HEK293 (cell line): Measurements from ENCODE around the gene EN2.

ENCODE experiments used
- BCL6B ChIP-seq: fragments of 450-650 bp; formaldehyde crosslinking; IDR thresholded peaks from 2 replicates; pipeline ENCODE4 v1.5.1; 2017; ENCODE audit warnings: missing biosample characterization, missing genetic modification characterization
- CTCF ChIP-seq: fragments of 450-650 bp; formaldehyde crosslinking; IDR thresholded peaks from 2 replicates; pipeline ENCODE4 v1.5.1; 2016; ENCODE audit warnings: missing biosample characterization, missing genetic modification characterization
- GLIS1 ChIP-seq: fragments of 450-650 bp; formaldehyde crosslinking; IDR thresholded peaks from 2 replicates; pipeline ENCODE4 v1.5.1; 2016; ENCODE audit warnings: missing biosample characterization, missing genetic modification characterization
- GLIS2 ChIP-seq: fragments of 450-650 bp; formaldehyde crosslinking; IDR thresholded peaks from 2 replicates; pipeline ENCODE4 v1.5.1; 2016; ENCODE audit warnings: missing biosample characterization, missing genetic modification characterization
- HIC1 ChIP-seq: fragments of 450-650 bp; formaldehyde crosslinking; IDR thresholded peaks from 2 replicates; pipeline ENCODE4 v1.5.1; 2016; ENCODE audit warnings: missing biosample characterization, missing genetic modification characterization
- KLF8 ChIP-seq: fragments of 450-650 bp; formaldehyde crosslinking; IDR thresholded peaks from 2 replicates; pipeline ENCODE4 v1.5.1; 2016; ENCODE audit warnings: missing biosample characterization, missing genetic modification characterization
- MEIS1 ChIP-seq: sonication (generic); formaldehyde crosslinking; IDR thresholded peaks from 2 replicates; pipeline ENCODE4 v1.8.1; 2022; ENCODE audit warnings: missing genetic modification reagents, mild to moderate bottlenecking, borderline replicate concordance
- ZFHX2 ChIP-seq: fragments of 450-650 bp; formaldehyde crosslinking; conservative IDR thresholded peaks from 2 replicates; pipeline ENCODE4 v1.5.1; 2016; ENCODE audit warnings: missing biosample characterization, missing genetic modification characterization
- ZNF10 ChIP-seq: fragments of 450-650 bp; formaldehyde crosslinking; IDR thresholded peaks from 2 replicates; pipeline ENCODE4 v1.5.1; 2017; ENCODE audit warnings: missing biosample characterization, missing genetic modification characterization
- ZNF280C ChIP-seq: fragments of 450-650 bp; formaldehyde crosslinking; IDR thresholded peaks from 2 replicates; pipeline ENCODE4 v1.5.1; 2016; ENCODE audit warnings: missing biosample characterization, missing genetic modification characterization
- ZNF335 ChIP-seq: fragments of 450-650 bp; formaldehyde crosslinking; conservative IDR thresholded peaks from 2 replicates; pipeline ENCODE4 v1.5.1; 2016; ENCODE audit warnings: missing biosample characterization, missing genetic modification characterization
- ZNF37A ChIP-seq: fragments of 450-650 bp; IDR thresholded peaks from 2 replicates; pipeline ENCODE4 v1.5.1; 2018; ENCODE audit warnings: missing biosample characterization, missing genetic modification characterization
- ZNF518A ChIP-seq: fragments of 450-650 bp; formaldehyde crosslinking; conservative IDR thresholded peaks from 2 replicates; pipeline ENCODE4 v1.5.1; 2016; ENCODE audit warnings: low read depth, missing biosample characterization, missing genetic modification characterization
- ZNF548 ChIP-seq: fragments of 450-650 bp; formaldehyde crosslinking; IDR thresholded peaks from 2 replicates; pipeline ENCODE4 v1.5.1; 2016; ENCODE audit warnings: missing biosample characterization, missing genetic modification characterization
- ZNF555 ChIP-seq: fragments of 450-650 bp; formaldehyde crosslinking; conservative IDR thresholded peaks from 2 replicates; pipeline ENCODE4 v1.5.1; 2017; ENCODE audit warnings: missing biosample characterization, mild to moderate bottlenecking, missing genetic modification characterization, inconsistent platforms
- ZNF654 ChIP-seq: fragments of 450-650 bp; formaldehyde crosslinking; IDR thresholded peaks from 2 replicates; pipeline ENCODE4 v1.5.1; 2016; ENCODE audit warnings: low read depth, missing biosample characterization, missing genetic modification characterization
- ZNF768 ChIP-seq: fragments of 450-650 bp; formaldehyde crosslinking; IDR thresholded peaks from 2 replicates; pipeline ENCODE4 v1.5.1; 2018; ENCODE audit warnings: missing biosample characterization, mild to moderate bottlenecking, missing genetic modification characterization
- ZNF785 ChIP-seq: fragments of 450-650 bp; formaldehyde crosslinking; IDR thresholded peaks from 2 replicates; pipeline ENCODE4 v1.5.1; 2016; ENCODE audit warnings: missing biosample characterization, missing genetic modification characterization
- ZNF791 ChIP-seq: fragments of 450-650 bp; formaldehyde crosslinking; IDR thresholded peaks from 2 replicates; pipeline ENCODE4 v1.5.1; 2016; ENCODE audit warnings: missing biosample characterization, missing genetic modification characterization
- ZSCAN23 ChIP-seq: fragments of 450-650 bp; formaldehyde crosslinking; IDR thresholded peaks from 2 replicates; pipeline ENCODE4 v1.5.1; 2016; ENCODE audit warnings: missing biosample characterization, missing genetic modification characterization
- ZSCAN30 ChIP-seq: fragments of 450-650 bp; IDR thresholded peaks from 2 replicates; pipeline ENCODE4 v1.5.1; 2018; ENCODE audit warnings: missing biosample characterization, mild to moderate bottlenecking, missing genetic modification characterization, moderate library complexity
- ZSCAN4 ChIP-seq: fragments of 450-650 bp; formaldehyde crosslinking; IDR thresholded peaks from 2 replicates; pipeline ENCODE4 v1.5.1; 2017; ENCODE audit warnings: missing biosample characterization, missing genetic modification characterization

The EN2 gene

GRCh38 chr7:155412416-155413253, 45.3 kb upstream of the EN2 start (continued):
- TF ChIP-seq ZNF785 (tag by site-specific recombination), result no peak
- no peak for TF ChIP-seq ZNF518A (tag by site-specific recombination)
- no peak for TF ChIP-seq ZNF791 (tag by site-specific recombination)
- peak; percentile 92 for TF ChIP-seq CTCF (tag by site-specific recombination)
- no peak for TF ChIP-seq ZNF555 (tag by site-specific recombination)
- TF ChIP-seq ZNF37A (tag by site-specific recombination), result no peak
- peak; percentile 42; the same call in 1 of the 2 replicates for TF ChIP-seq ZSCAN30 (tag by site-specific recombination)
- TF ChIP-seq GLIS1 (tag by site-specific recombination), result peak; percentile 75; the same call in 1 of the 2 replicates
- peak; percentile 95 for TF ChIP-seq ZSCAN4 (tag by site-specific recombination)
- TF ChIP-seq MEIS1 (CRISPR knock-in tag), result no peak
- TF ChIP-seq BCL6B (tag by site-specific recombination), result no peak
- 0 out of 2 replicates have a peak, but pooled peaks have one; percentile 31 for TF ChIP-seq ZFHX2 (tag by site-specific recombination)
- no peak for TF ChIP-seq KLF8 (tag by site-specific recombination)
- TF ChIP-seq GLIS2 (tag by site-specific recombination), result no peak
- peak; percentile 40; the same call in 1 of the 2 replicates for TF ChIP-seq HIC1 (tag by site-specific recombination)
- peak; percentile 22; the same call in 1 of the 2 replicates for TF ChIP-seq ZNF654 (tag by site-specific recombination)
- no peak for TF ChIP-seq ZNF10
- TF ChIP-seq ZNF768, result no peak
- TF ChIP-seq ZNF335, result no peak
- no peak for TF ChIP-seq ZSCAN23 (tag by site-specific recombination)
- no peak for TF ChIP-seq ZNF548 (tag by site-specific recombination)
- no peak for TF ChIP-seq ZNF280C
